Adipose tissue (tissue), 3 donors: ENCODE data around the gene SORBS1. TPM values are rescaled to one million over a fixed set of nuclear protein-coding genes. Genes with fewer than 3 reads are reported as not detected.

ENCODE experiments used
- H3K27ac ChIP-seq: one replicate; pipeline ENCODE4 v1.5.1; 2013; ENCODE audit warnings: low read depth, low read length
- WGBS, 3 donors: extraction: QIAGEN DNeasy Blood & Tissue Kit; methylation state at CpG; one replicate each; pipeline ENCODE4 v1.1.7; 2013; 5-methylcytosine and 5-hydroxymethylcytosine counted together
- polyA plus RNA-seq, 3 donors: library from polyadenylated mRNA; stranded (reverse); fragments of 200-250 nt; gene quantifications; one replicate each; pipeline ENCODE4 v1.2.3, GENCODE V29; 2013
- donor health status: healthy with polysubstance abuse.
- donor health status: Bipolar disorder and iron deficiency.
- donor health status: healthy.

The SORBS1 gene
- polyA plus RNA-seq, 3 donors, result 25.4 to 508 (median 85.4) TPM

- no peak overlapping the region for H3K27ac ChIP-seq
Observed at GRCh38 chr10:95569368-95569767, 8.2 kb upstream of the SORBS1 start.

- no peak overlapping the region for H3K27ac ChIP-seq
- 68 to 87% (median 84%) methylated on average over 5 of the region's 5 CpGs for WGBS, 3 donors
Observed at GRCh38 chr10:95567903-95568630, 6.9 kb upstream of the SORBS1 start.

- H3K27ac ChIP-seq, result no peak overlapping the region
- 89 to 92% (median 89%) methylated on average over 6 of the region's 6 CpGs for WGBS, 3 donors
Observed at GRCh38 chr10:95566136-95566535, 5.0 kb upstream of the SORBS1 start.

- no peak overlapping the region for H3K27ac ChIP-seq
Observed at GRCh38 chr10:95565336-95565735, 4.2 kb upstream of the SORBS1 start.

GRCh38 chr10:95564291-95564690 lies 3.1 kb upstream of the SORBS1 start:
- no peak overlapping the region for H3K27ac ChIP-seq
- WGBS, 3 donors, result 91 to 98% (median 97%) methylated on average over 7 of the region's 7 CpGs

More at GRCh38 chr10:95565336-95565735, 4.2 kb upstream of the SORBS1 start:
- 79 to 88% (median 87%) methylated on average over 7 of the region's 7 CpGs for WGBS, 3 donors

GRCh38 chr10:95562341-95562965 lies 1.3 kb upstream of the SORBS1 start:
- 63 to 84% (median 82%) methylated on average over 7 of the region's 7 CpGs for WGBS, 3 donors
- H3K27ac ChIP-seq, result no peak overlapping the region

- no peak overlapping the region for H3K27ac ChIP-seq
- WGBS, 3 donors, result 42 to 53% (median 50%) methylated on average over 7 of the region's 7 CpGs
Observed at GRCh38 chr10:95561864-95562177, 650 bp upstream of the SORBS1 start.

GRCh38 chr10:95560278-95561176 lies 644 bp downstream of the SORBS1 start:
- 3 to 4% (median 3%) methylated on average over 47 to 48 of the region's 48 CpGs for WGBS, 3 donors
- H3K27ac ChIP-seq, result no peak overlapping the region

- 57 to 61% (median 60%) methylated on average over 10 of the region's 10 CpGs for WGBS, 3 donors
Observed at GRCh38 chr10:95559896-95560277, 1.3 kb downstream of the SORBS1 start.

GRCh38 chr10:95559471-95559870 lies 1.7 kb downstream of the SORBS1 start:
- H3K27ac ChIP-seq, result no peak overlapping the region
- 67 to 72% (median 70%) methylated on average over 4 of the region's 4 CpGs for WGBS, 3 donors

More at GRCh38 chr10:95559896-95560277, 1.3 kb downstream of the SORBS1 start:
- H3K27ac ChIP-seq, result no peak overlapping the region

- WGBS, 3 donors, result 60 to 89% (median 75%) methylated on average over 1 of the region's 1 CpG
- H3K27ac ChIP-seq, result no peak overlapping the region
Observed at GRCh38 chr10:95558593-95559320, 2.4 kb downstream of the SORBS1 start.

GRCh38 chr10:95556994-95557767 lies 4.0 kb downstream of the SORBS1 start:
- no peak overlapping the region for H3K27ac ChIP-seq
- WGBS, 3 donors, result 77 to 82% (median 80%) methylated on average over 8 of the region's 8 CpGs

GRCh38 chr10:95553674-95554073 lies 7.5 kb downstream of the SORBS1 start:
- WGBS, 3 donors, result 97 to 99% (median 99%) methylated on average over 4 of the region's 4 CpGs
- no peak overlapping the region for H3K27ac ChIP-seq

GRCh38 chr10:95552679-95553342 lies 8.4 kb downstream of the SORBS1 start:
- WGBS, 3 donors, result 74 to 95% (median 93%) methylated on average over 5 of the region's 5 CpGs
- no peak overlapping the region for H3K27ac ChIP-seq

GRCh38 chr10:95550073-95550672 lies 11.0 kb downstream of the SORBS1 start:
- no peak overlapping the region for H3K27ac ChIP-seq
- WGBS, 3 donors, result 58 to 94% (median 91%) methylated on average over 10 of the region's 10 CpGs

- 93 to 100% (median 97%) methylated on average over 3 of the region's 3 CpGs for WGBS, 3 donors
- H3K27ac ChIP-seq, result no peak overlapping the region
Observed at GRCh38 chr10:95547791-95548435, 13.3 kb downstream of the SORBS1 start.

- WGBS, 3 donors, result 93 to 97% (median 96%) methylated on average over 3 of the region's 3 CpGs
- no peak overlapping the region for H3K27ac ChIP-seq
Observed at GRCh38 chr10:95547197-95547596, 14.0 kb downstream of the SORBS1 start.
